HG03025 (cell line): ENCODE results near the gene PPFIBP1.
"Not testable (repeated sequence)": the region's sequence is repeated elsewhere in the genome, so short reads cannot be mapped to it uniquely, and the experiment has no call there.

Experiments
- ATAC-seq: cut with Tn5 transposase; IDR thresholded peaks from one replicate; pipeline ENCODE4 v1.9.1; 2021; ENCODE audit warnings: mild to moderate bottlenecking, moderate library complexity; ENCODE audit not compliant: unreplicated experiment, low FRiP score

The PPFIBP1 gene

GRCh38 chr12:27537855-27538675, 14.1 kb downstream of the PPFIBP1 start:
- ATAC-seq: no peak

- no peak for ATAC-seq
Measured at GRCh38 chr12:27539191-27539631, 15.2 kb downstream of the PPFIBP1 start.

GRCh38 chr12:27541031-27541719, 17.2 kb downstream of the PPFIBP1 start:
- ATAC-seq: no peak

GRCh38 chr12:27542628-27543027, 18.6 kb downstream of the PPFIBP1 start:
- no peak for ATAC-seq

- not testable (repeated sequence) for ATAC-seq
Measured at GRCh38 chr12:27544858-27545257, 20.9 kb downstream of the PPFIBP1 start.

GRCh38 chr12:27545665-27546064, 21.7 kb downstream of the PPFIBP1 start:
- ATAC-seq: no peak

- no peak for ATAC-seq
Measured at GRCh38 chr12:27547592-27547991, 23.6 kb downstream of the PPFIBP1 start.

- no peak for ATAC-seq
Measured at GRCh38 chr12:27548301-27549199, 24.5 kb downstream of the PPFIBP1 start.

- no peak for ATAC-seq
Measured at GRCh38 chr12:27549236-27549800, 25.3 kb downstream of the PPFIBP1 start.

GRCh38 chr12:27549801-27550652, 26.0 kb downstream of the PPFIBP1 start:
- peak; percentile 49 for ATAC-seq

GRCh38 chr12:27550653-27550975, 26.6 kb downstream of the PPFIBP1 start:
- no peak for ATAC-seq

- no peak for ATAC-seq
Measured at GRCh38 chr12:27551172-27551840, 27.3 kb downstream of the PPFIBP1 start.

- no peak for ATAC-seq
Measured at GRCh38 chr12:27552235-27552634, 28.2 kb downstream of the PPFIBP1 start.

GRCh38 chr12:27552886-27553560, 29.0 kb downstream of the PPFIBP1 start:
- no peak for ATAC-seq

GRCh38 chr12:27553941-27554340, 29.9 kb downstream of the PPFIBP1 start:
- ATAC-seq: no peak

GRCh38 chr12:27554421-27555186, 30.6 kb downstream of the PPFIBP1 start:
- ATAC-seq: no peak

GRCh38 chr12:27555361-27555760, 31.4 kb downstream of the PPFIBP1 start:
- ATAC-seq: no peak
